Fibroblast of villous mesenchyme (primary cell): ENCODE results near the gene SLC7A11. TPM values are rescaled to one million over a fixed set of nuclear protein-coding genes. Genes with fewer than 3 reads are reported as not detected.

Source experiments
- DNase-seq: peaks from one replicate; pipeline ENCODE4 v3.0.0-alpha.2; 2010; ENCODE audit warnings: low read depth
- H3K4me3 ChIP-seq: 2 replicates; pipeline ENCODE4 v1.5.1; 2011; ENCODE audit warnings: low read depth, mild to moderate bottlenecking, low read length
- total RNA-seq: library from RNA; depleted of rRNA; stranded (reverse); fragments of >200 nt; gene quantifications from 2 replicates; pipeline ENCODE4 v1.2.3, GENCODE V29; 2012
- TF ChIP-seq, protein P1 (sequence below): IDR thresholded peaks from 2 replicates; pipeline ENCODE4 v1.5.1; 2012; ENCODE audit warnings: low read depth, mild to moderate bottlenecking, low read length; ENCODE audit not compliant: insufficient read depth

The SLC7A11 gene
- total RNA-seq, 1 donor = 94.1 TPM

DNA sequence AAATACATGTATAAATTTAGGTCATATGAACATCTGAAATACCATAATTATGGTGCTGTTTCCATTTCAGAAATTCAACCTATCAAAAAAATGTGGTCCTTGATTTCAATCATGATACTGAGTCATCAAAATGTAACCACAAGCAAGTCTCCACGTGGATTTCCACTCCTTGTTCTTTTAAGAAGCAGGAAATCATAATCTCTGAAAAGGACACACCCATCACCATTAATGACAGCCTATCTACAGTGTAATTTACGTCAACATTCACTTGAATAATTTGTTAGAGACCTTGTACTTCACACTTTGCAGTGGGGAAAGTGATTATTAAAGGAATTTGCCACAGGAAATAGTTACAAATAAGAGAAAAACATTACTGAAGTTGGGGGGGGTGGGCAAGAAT lies 17.7 kb upstream of the SLC7A11 start:
- DNase-seq = peak; percentile 56
- no peak overlapping the region for H3K4me3 ChIP-seq
- TF ChIP-seq, protein P1, sequence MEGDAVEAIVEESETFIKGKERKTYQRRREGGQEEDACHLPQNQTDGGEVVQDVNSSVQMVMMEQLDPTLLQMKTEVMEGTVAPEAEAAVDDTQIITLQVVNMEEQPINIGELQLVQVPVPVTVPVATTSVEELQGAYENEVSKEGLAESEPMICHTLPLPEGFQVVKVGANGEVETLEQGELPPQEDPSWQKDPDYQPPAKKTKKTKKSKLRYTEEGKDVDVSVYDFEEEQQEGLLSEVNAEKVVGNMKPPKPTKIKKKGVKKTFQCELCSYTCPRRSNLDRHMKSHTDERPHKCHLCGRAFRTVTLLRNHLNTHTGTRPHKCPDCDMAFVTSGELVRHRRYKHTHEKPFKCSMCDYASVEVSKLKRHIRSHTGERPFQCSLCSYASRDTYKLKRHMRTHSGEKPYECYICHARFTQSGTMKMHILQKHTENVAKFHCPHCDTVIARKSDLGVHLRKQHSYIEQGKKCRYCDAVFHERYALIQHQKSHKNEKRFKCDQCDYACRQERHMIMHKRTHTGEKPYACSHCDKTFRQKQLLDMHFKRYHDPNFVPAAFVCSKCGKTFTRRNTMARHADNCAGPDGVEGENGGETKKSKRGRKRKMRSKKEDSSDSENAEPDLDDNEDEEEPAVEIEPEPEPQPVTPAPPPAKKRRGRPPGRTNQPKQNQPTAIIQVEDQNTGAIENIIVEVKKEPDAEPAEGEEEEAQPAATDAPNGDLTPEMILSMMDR = no peak

DNA sequence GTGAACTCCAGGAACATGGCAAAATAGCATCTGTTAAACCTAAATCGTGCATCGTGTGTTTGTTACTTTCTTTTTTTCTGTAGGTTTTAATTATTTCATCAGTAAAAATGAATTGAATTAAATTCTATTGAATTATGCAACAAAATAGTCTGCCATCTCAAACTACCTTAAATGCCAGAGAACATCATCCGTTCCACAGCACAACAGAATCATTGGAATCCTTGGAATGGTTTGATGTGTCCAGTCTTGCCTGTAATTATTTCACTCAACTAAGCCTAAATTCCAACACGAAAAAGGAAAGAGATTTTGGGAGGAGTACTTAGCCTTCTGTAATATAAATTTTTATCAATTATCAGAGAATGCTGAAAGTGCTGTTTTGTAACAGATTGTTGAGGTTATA lies 17.1 kb upstream of the SLC7A11 start:
- H3K4me3 ChIP-seq = no peak overlapping the region
- no peak for DNase-seq
- TF ChIP-seq, protein P1 = no peak

DNA sequence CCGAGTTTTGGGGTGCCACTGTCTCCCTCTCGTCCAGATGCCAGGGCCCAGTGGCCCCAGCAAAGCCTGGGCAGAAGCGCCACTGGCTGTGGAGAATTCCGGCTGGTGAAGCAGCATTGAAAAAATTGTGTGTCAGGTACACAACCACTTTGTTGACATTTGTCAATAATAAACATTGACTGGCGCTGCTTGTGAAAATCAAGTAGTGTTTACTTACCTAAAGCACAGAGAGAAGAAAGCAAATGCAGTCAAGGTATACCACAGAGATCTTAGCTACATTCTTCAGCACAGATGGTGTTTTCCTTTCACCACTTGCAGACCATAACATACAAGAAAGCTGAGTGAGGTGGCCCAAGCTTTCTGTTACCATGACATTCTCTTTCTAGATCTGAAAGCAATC lies 14.5 kb upstream of the SLC7A11 start:
- H3K4me3 ChIP-seq = no peak overlapping the region
- TF ChIP-seq, protein P1 = no peak
- DNase-seq = no peak

DNA sequence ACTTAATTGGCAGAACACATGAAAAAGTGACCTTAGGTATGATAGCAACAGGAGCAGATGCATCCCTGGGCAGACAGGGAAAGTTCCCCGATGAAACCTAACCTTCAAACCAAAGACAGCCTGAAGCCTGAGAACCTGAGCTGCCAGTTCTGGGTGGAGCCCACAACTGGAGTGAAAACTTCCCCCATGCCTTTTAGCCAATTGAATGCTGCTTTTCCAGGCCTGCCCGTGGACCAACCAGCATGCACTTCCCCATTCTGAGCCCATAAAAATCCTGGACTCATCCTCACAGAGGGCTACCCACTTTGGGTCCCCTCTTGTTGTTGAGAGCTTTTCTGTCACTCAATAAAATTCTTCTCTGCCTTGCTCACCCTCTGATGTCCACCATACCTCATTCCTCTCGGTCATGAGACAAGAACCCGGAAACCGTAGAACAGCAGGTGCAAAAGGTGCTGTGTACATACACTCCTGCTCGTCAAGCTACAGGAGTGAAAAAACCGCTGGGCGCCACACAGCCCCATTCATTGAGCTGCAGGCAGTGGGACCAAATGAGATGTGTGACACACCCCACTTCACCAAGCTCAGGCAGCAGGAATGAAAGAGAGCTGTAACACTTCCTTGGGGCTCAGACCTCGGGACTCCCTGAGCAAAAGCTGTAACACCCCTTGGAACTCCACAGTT lies 13.9 kb upstream of the SLC7A11 start:
- DNase-seq = no peak
- TF ChIP-seq, protein P1 = no peak
- H3K4me3 ChIP-seq = no peak overlapping the region

DNA sequence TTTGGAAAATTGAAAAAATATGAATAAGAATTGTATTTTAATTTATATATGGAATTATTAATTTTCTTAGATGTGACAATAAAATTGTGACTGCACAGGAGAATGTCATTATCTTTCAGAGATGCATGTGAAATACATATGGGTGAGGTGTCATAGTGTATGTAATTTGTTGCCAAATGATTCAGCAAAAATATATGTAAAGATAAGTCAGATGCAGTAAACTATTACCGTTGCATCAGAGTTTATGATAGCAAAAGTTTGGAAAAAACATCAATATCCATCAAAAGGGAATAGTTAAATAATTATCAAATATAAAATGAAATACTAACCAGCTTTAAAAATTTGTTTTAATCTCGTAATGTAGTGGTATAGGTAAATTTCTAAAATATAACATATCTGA lies 10.4 kb upstream of the SLC7A11 start:
- TF ChIP-seq, protein P1 = no peak
- no peak overlapping the region for H3K4me3 ChIP-seq
- no peak for DNase-seq

DNA sequence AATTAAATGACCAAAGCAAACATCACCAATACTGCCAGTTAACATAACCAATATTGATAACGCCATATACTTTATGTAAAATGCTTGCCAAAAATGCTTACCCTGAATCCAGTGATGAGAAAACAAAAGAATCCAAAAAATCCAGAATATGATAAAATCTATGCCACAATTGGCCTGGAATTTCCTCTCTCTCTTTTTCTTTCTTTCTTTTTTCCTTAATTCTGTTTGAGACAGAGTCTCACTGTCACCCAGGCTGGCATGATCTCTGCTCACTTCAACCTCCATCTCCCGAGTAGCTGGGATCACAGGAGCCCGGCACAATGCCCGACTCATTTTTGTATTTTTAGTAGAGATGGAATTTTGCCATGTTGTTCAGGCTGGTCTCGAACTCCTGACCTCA lies 9.8 kb upstream of the SLC7A11 start:
- TF ChIP-seq, protein P1 = no peak
- no peak for DNase-seq
- H3K4me3 ChIP-seq = no peak overlapping the region

DNA sequence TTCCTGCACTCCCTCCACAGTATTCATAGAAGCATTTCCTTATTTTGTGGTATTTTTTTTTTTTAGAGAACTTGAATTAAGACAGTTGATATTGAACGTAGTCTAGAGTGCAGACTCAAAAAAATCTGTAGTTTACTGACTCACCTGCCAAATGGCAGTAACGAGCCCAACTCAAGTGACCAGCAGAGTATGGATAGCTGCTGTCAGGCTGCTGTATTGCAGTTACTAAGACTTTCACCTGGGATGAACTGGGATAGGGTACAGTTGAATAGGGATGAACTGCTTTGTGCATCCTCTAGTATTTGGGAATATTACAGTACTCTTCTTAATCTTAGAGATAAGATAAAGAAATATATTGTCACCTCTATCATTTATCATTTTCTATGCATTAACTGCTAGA lies 7.0 kb upstream of the SLC7A11 start:
- no peak overlapping the region for H3K4me3 ChIP-seq
- no peak for DNase-seq
- TF ChIP-seq, protein P1 = no peak
